OCI-LY7 (cell line): Measurements from ENCODE around the gene NHS.

Experiments
- CTCF ChIP-seq: fragments of 200-600 bp; sonication (generic); conservative IDR thresholded peaks from 2 replicates; pipeline ENCODE4 v1.5.1; 2014; ENCODE audit warnings: mild to moderate bottlenecking, antibody characterized with exemption, low read length, moderate library complexity, mixed read lengths
- EZH2phosphoT487 ChIP-seq: fragments of 200-600 bp; sonication (generic); IDR thresholded peaks from 2 replicates; pipeline ENCODE4 v1.6.1; 2018; ENCODE audit warnings: low read depth, borderline replicate concordance, mild to moderate bottlenecking, mixed run types, antibody characterized with exemption, low read length, moderate library complexity, mixed read lengths

- TF ChIP-seq CTCF (no peak), EZH2phosphoT487 (no peak)
Observed at GRCh38 chrX:17453788-17454187, 78.8 kb downstream of the NHS start.
